Lower leg skin (tissue), 4 donors: ENCODE data around the gene SLC48A1. TPM values are rescaled to one million over a fixed set of nuclear protein-coding genes. Genes with fewer than 3 reads are reported as not detected.

Experiments
- DNase-seq, 2 donors: peaks; one replicate each; pipeline ENCODE4 v3.0.0-alpha.2; 2019; ENCODE audit warnings: low spot score in 2 of 2
- H3K4me3 ChIP-seq: fragments of 200-600 bp; sonication (generic); 2 replicates; pipeline ENCODE4 v1.5.1; 2017; ENCODE audit warnings: mild to moderate bottlenecking, low read depth; ENCODE audit not compliant: poor library complexity, severe bottlenecking
- CTCF ChIP-seq, 3 donors: fragments of 450-650 bp; IDR thresholded peaks; one replicate each; pipeline ENCODE4 v1.5.1; 2016; ENCODE audit warnings: antibody characterized with exemption in 3 of 3, mild to moderate bottlenecking in 3 of 3, moderate library complexity in 2 of 3
- POLR2A ChIP-seq, 2 donors: fragments of 450-650 bp; IDR thresholded peaks; one replicate each; pipeline ENCODE4 v1.6.1; 2016 to 2017; ENCODE audit warnings: antibody characterized with exemption in 2 of 2, mild to moderate bottlenecking in 1 of 2, moderate library complexity in 1 of 2
- WGBS, 2 donors: methylation state at CpG; one replicate each; pipeline ENCODE4 v1.1.5; 2018; 5-methylcytosine and 5-hydroxymethylcytosine counted together
- intact Hi-C: fragments of 100-400 bp; cut with DNase I; formaldehyde crosslinking; loops from one replicate; pipeline ENCODE4 v1.15.0; 2023; ENCODE audit warnings: low total_unique reads
- total RNA-seq, 4 donors: library from RNA; depleted of rRNA; stranded (reverse); fragments of >200 nt; gene quantifications; one replicate each; pipeline ENCODE4 v1.1.0, GENCODE V29; 2016

Gene SLC48A1
- total RNA-seq, 4 donors from 2014 or later: 28.2 to 51.7 (median 48.6) TPM

DNA sequence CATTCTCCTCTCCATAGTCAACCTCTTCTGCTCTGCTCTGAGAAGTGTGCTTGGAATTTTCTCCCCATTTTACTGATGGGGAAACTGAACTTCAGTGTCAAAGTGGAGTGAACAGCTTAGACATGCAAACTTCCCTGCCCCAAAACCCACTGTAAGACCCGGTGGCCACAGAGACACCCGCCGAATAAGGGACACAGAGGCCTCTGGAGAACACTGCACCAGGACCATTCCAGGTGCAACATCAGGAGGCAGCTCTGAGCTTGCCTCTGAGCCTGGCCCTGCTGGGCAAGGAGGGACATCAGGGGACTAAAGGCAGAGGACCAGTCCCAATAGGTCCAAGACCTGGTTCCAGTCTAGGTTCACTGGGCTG is 45.0 kb downstream of the SLC48A1 start:
- DNase-seq: no peak
- H3K4me3 ChIP-seq: no peak overlapping the region
- 60 to 69% methylated on average over 3 of the region's 3 CpGs for WGBS, 2 donors
- intact Hi-C loops: no loop called here
- TF ChIP-seq CTCF (IDR thresholded peaks at IDR 0.05) (no peak), POLR2A (IDR thresholded peaks at IDR 0.05) (no peak)

- intact Hi-C loops: no loop called here
- H3K4me3 ChIP-seq: peak overlapping the region; percentile 67
- DNase-seq: peak in 1 of 2 donors; percentile 90
- TF ChIP-seq POLR2A (IDR thresholded peaks at IDR 0.05) (no peak), CTCF (IDR thresholded peaks at IDR 0.05) (no peak)
- WGBS, 2 donors: 18 to 35% methylated on average over 20 to 21 of the region's 23 CpGs
These were observed 45.6 kb downstream of the SLC48A1 start for GRCh38 chr12:47818467-47819137.

- 1% methylated on average over 16 to 29 of the region's 77 CpGs for WGBS, 2 donors
- peak in 1 of 2 donors; percentile 95 for DNase-seq
- H3K4me3 ChIP-seq: peak overlapping the region; percentile 67
- intact Hi-C loops: no loop called here
- TF ChIP-seq CTCF (IDR thresholded peaks at IDR 0.05) (no peak), POLR2A (IDR thresholded peaks at IDR 0.05) (no peak)
These were observed 46.3 kb downstream of the SLC48A1 start for GRCh38 chr12:47819138-47819895.

DNA sequence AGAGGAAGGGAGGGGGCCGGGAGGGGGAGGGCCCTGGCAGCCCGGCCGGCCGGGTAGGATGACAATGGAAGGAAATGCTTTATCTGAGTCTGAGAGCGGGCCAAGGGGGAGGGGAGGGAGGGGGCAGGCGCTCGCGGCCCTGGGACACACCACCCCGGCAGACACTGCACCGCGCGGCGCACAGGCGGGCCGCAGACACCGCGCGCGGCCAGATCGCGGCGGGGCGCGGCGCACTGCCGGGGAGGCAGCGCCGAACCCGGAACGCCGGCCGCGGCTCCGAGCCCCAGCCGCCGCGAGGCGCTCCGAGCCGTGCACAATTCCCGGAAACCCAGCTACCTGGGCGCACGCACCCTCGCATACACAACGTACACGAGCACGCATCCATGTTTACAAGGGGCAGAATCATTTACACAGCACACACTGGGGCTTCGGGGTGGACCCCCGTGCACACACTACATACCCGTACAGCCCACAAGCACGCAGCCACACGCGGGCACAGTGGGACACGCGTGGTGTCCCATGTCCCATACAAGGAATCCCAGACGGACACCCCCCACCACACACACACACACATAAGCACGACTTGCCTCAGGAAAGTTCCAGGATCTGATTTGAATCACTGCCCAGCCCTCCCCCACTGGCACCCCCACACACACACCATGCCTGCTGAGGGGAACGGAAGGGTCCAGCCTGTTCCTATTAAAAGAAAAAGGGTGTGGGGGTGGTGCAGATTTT is 47.0 kb downstream of the SLC48A1 start, which contains the start of gene HDAC7:
Gene HDAC7, minus strand, starts transcription at position 8 of the 735 bp plus-strand sequence. CDS start 118 bp downstream, outside the sequence.
- DNase-seq: peak; percentile 86 to 96
- H3K4me3 ChIP-seq: peak within 1 kb of the TSS; percentile 67
- TF ChIP-seq POLR2A (IDR thresholded peaks at IDR 0.05) (no peak), CTCF (IDR thresholded peaks at IDR 0.05) (no peak)
- 2% methylated on average over 24 to 27 of the region's 58 CpGs for WGBS, 2 donors
- intact Hi-C loops: no loop called here

DNA sequence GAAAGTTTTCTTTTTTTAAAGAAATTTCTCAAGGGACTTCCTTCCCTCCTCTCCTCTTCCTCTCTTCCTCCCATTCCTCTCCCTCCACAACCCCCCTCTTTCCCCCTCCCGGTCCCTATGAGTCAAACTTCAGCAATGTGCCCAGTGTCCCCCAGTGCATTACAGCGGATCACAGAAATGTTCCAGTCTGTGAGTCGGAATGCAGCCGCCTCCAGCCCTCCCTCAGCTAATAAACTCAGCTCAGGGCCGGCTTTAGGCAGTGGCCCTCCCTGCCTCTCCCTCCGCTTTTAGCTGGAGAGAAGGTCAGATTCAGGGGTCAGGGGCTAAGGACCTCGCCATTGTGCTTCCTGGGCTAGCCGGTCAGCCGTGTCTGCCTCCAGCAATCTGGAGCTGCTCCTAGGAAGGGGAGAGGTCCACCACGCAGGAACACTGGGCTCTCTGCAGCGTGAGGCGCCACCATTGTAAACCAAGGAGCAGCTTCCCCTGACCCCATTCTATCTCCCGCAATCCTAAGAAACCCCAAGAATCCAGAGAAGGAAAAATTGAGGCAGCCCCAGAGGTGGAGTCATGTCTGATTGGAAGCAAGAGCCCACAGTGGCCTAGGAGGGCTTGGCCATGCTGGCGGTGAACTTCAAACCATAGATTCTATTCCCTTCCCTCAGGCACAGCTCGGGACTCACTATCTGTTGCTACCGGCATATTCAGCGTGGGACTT is 47.8 kb downstream of the SLC48A1 start:
- no peak overlapping the region for H3K4me3 ChIP-seq
- DNase-seq: peak; percentile 91 to 97
- intact Hi-C loops: no loop called here
- TF ChIP-seq POLR2A (IDR thresholded peaks at IDR 0.05): no peak
- no peak for TF ChIP-seq CTCF (IDR thresholded peaks at IDR 0.05)
- WGBS, 2 donors: 18 to 20% methylated on average over 17 of the region's 17 CpGs
